NCI-H524 (cell line): Measurements from ENCODE around the gene OLFML2B.

ENCODE experiments used
- DNase-seq, 2 experiments: peaks; one replicate each; lab custom pipeline; 2025; lab: John Stamatoyannopoulos, UW

OLFML2B gene

GRCh38 chr1:161978011-161978790, 45.5 kb downstream of the OLFML2B start:
- no peak for DNase-seq

- no peak for DNase-seq
These were observed 49.5 kb downstream of the OLFML2B start for GRCh38 chr1:161973924-161974845.

- DNase-seq: no peak
These were observed 50.8 kb downstream of the OLFML2B start for GRCh38 chr1:161972828-161973227.

GRCh38 chr1:161970633-161971032, 53.0 kb downstream of the OLFML2B start:
- no peak for DNase-seq

DNA sequence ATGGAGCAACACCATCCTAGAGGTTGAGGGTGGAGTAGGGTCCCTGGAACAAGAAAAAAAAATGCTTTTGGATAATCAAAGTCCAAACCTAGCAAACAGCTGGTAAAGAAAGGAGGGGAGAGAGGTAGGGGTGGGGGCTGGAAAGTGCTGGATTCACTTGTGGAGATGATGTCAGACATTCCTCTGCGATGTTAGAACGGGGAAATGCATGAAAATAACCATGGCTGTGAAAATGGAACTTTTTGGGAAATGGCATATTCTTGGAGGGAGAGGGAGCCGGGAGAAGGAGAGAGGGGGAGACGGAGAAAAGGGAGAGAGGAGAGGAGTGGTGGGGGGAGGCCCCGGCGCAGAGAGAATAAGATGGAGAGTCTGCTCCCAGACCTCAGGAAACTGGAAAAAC, 53.6 kb downstream of the OLFML2B start:
- no peak for DNase-seq

- DNase-seq: no peak
These were observed 57.6 kb downstream of the OLFML2B start for GRCh38 chr1:161966067-161966466.

DNA sequence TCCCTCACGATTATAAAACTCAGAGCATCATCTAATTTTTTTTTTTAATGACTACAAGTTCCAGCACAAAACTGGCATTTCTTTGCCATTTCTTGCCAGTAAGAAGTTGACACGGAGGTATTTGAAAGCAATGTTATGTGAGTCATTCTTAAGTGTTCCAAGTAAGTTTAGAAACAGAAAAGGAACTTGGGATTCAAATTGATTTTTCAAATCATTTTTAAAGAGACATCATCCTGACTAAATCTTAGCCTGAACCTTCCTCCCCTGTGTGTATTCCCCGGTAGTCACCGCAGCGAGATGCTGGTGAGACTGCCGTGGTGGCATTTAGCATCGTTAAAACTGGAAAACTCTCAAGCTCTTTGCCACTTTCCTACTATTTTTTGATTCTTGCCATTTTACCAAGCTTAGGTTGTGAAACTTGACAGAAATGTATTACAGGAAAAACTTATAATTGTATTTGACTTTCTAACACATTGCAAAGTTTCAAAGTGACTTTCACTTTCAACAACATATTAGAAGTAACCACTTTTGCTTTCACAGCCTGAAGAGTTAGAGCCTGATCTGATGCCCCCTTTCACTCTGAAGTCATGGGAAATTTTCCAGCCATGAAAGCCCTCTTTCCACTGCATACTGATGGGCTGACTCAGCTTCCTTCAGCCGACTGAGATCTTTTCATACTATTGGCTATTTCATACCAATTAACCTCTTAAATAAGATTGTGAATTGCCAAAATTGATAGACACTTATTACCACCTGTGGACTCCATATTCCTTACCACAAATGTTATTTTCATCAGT, 61.4 kb downstream of the OLFML2B start:
- no peak for DNase-seq

GRCh38 chr1:161958425-161958824, 65.2 kb downstream of the OLFML2B start:
- DNase-seq: no peak

- DNase-seq: no peak
These were observed 66.7 kb downstream of the OLFML2B start for GRCh38 chr1:161956930-161957329.

DNA sequence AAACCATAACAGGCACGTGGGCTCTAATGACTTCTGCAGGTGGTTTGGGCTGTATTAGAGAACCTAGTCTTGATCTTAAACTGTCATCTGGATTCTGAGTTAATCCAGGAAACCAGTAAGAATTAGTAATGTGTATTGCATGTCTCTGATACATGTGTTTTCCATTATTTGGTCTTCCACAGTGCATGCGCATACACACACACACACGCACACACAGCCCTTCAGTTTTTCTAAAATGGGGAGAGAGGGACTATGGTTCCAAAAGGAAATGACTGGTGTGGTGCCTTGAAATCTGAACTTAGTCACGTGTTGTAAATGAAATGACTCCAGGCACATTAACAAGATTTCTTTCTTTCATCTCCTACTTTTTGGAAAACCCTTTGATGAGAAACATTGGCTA, 67.6 kb downstream of the OLFML2B start:
- DNase-seq: no peak

DNA sequence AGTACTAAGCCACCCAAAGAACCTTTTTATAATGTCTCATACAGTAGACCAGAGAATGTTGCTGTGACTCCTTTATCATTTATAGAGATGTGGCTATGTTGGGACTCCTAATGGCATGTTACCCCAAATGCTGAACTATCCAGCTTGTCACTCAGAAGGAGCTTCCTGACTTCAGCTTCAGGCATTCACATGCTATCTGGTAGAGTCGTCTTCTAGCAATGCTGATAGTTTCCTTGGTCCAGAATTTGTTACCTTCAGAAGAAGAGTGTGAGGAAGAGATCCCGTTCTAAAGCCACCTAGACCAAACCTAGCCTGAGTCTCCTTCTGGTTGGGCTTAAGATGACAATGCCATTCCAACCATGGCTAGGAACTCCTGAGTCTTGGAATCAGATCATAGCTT, 68.1 kb downstream of the OLFML2B start:
- DNase-seq: no peak

GRCh38 chr1:161954466-161954865, 69.2 kb downstream of the OLFML2B start:
- DNase-seq: no peak

GRCh38 chr1:161954050-161954449, 69.6 kb downstream of the OLFML2B start:
- DNase-seq: no peak

GRCh38 chr1:161953256-161953920, 70.3 kb downstream of the OLFML2B start:
- DNase-seq: no peak

DNA sequence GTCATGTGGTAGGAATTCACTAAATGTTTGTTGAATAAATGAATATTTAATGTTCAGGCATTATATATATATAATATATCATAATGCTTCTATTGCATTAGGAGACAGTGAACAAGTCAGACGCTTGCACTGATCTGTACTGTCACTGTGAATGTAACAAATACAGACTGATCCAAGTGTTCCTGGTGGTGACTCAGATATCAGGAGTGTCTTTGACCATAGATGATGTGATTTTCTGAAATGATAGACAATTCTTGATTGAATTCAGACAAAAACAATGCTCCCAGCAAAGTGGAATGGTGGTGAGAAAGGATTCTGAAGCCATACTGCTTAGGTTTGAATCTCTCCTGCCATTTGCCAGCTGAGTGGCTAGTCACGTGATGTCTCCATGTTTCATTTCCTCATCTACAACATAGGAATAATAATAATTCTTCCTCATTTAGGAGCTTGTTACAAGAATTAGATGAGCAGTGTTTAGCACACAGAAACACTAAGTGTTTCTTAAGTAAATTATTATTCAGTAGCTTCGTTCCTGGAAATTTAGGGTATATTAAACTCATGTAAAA, 71.0 kb downstream of the OLFML2B start:
- no peak for DNase-seq

- no peak for DNase-seq
These were observed 72.0 kb downstream of the OLFML2B start for GRCh38 chr1:161951646-161952045.

DNA sequence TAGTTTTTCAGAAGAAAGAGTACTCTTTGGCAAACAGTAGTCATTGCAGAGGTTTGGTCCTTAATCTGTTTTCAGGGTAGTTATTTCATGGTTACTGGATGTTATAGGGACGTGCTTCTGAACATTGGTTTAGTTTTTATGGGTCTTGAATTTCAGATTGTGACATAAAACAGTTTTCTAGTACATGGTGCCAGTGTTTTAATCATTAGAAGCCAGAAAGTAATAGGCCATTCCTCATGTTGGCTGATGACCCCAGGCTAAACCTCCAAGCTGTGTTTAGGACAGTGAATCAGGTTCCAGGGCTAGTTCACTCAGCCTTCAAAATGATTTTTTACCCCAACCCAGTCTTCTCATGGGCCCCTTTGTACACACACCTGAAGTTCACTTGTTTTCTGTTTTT, 73.3 kb downstream of the OLFML2B start:
- DNase-seq: no peak

DNA sequence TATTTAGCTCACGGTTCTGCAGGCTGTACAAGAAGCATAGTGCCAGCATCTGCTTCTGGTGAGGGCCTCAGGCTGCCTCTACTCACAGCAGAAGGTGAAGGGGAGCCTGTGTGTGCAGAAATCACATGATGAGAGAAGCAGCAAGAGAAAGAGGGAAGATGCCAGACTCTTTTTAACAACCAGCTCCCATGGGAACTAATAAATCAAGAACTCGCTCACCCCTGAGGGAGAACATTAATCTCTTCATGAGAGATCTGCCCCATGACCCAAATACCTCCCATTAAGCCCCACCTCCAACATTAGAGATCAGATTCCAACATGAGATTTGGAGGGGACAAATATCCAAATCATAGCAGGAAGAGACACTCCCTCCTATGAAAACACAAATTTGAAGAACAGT, 74.1 kb downstream of the OLFML2B start:
- DNase-seq: no peak

GRCh38 chr1:161948435-161948834, 75.2 kb downstream of the OLFML2B start:
- no peak for DNase-seq

GRCh38 chr1:161946071-161946987, 77.3 kb downstream of the OLFML2B start:
- no peak for DNase-seq
